Measurements from ENCODE around the gene CERK. TPM values are rescaled to one million over a fixed set of nuclear protein-coding genes. Genes with fewer than 3 reads are reported as not detected.

CERK gene
- total and polyA plus RNA-seq, 9 of the 15 experiments (the other 6 are each of a cell fraction or from before 2014, with no cell fraction given): 1.1 to 14.9 (median 8.7) TPM

GRCh38 chr22:46666577-46667244 lies 71.3 kb downstream of the CERK start:
- in situ Hi-C loops (cut with MboI) (no loop called here), intact Hi-C loops (cut with micrococcal nuclease) (no loop called here)
- H3K27me3 ChIP-seq (ENCODE audit: control insufficient read depth in 2 of 2, insufficient read depth in 2 of 2, low read length in 2 of 2): no peaks in the 10 kb centered on the region
- H3K9ac ChIP-seq (ENCODE audit: insufficient read depth in 1 of 2, low read depth in 2 of 2, low read length in 2 of 2): no peak overlapping the region; a peak in 1 of 4 replicates
- H3K4me3 ChIP-seq: no peak overlapping the region
- POLR2A ChIA-PET: interaction anchor here (0.8 kb wide), 1 partner anchor 16 kb away, joined by 3 read pairs; no protein-coding TSS in a partner anchor
- H3K4me1 ChIP-seq (replicated peaks in 1 of 2; ENCODE audit: control insufficient read depth in 2 of 2, insufficient read depth in 2 of 2, low read length in 2 of 2): peaks cover 0 to 32% of the 10 kb centered on the region in 2 experiments; a peak in 3 of 5 replicates
- 100% methylated on average over 12 of the region's 17 CpGs for WGBS (ENCODE audit: insufficient coverage, low coverage, missing lambda C conversion rate)
- no peak for ATAC-seq
- H3K36me3 ChIP-seq (ENCODE audit: control insufficient read depth, insufficient read depth, low read length): peaks cover 52% of the 10 kb centered on the region; the same call in 1 of the 3 replicates
- no peak overlapping the region for H3K4me2 ChIP-seq (ENCODE audit: insufficient read depth, low read length)
- BruUV-seq (replicated peaks): no TSS peak
- no peaks in the 10 kb centered on the region; the same call in 2 of the 3 replicates for H3K79me2 ChIP-seq (ENCODE audit: control insufficient read depth, insufficient read depth, low read length)
- FAIRE-seq: no peak
- CTCF ChIA-PET (ENCODE audit: low intra/inter-chr PET ratio): no interaction called here
- no peaks in the 10 kb centered on the region for H4K20me1 ChIP-seq (replicated peaks; ENCODE audit: control insufficient read depth, insufficient read depth, low read length)
- no peaks in the 10 kb centered on the region for H3K9me3 ChIP-seq (replicated peaks; ENCODE audit: control insufficient read depth, insufficient read depth, low read depth, low read length)
- no peak overlapping the region for H3K27ac ChIP-seq (ENCODE audit: extremely low read depth, low read depth, low read length)
- H2AFZ ChIP-seq (ENCODE audit: low read depth, low read length): no peak overlapping the region
- no peak for DNase-seq (ENCODE audit: extremely low read depth in 1 of 4, low spot score in 3 of 4)
- peaks cover 2% of the 10 kb centered on the region for H3K9me1 ChIP-seq (ENCODE audit: control insufficient read depth, insufficient read depth, low read length)
- TF ChIP-seq EP300 (IDR thresholded peaks at IDR 0.05; ENCODE audit: low read length): no peak
- TF ChIP-seq PREB (CRISPR knock-in tag; IDR thresholded peaks at IDR 0.05): no peak
- no peak for TF ChIP-seq RCOR1 (IDR thresholded peaks at IDR 0.05; ENCODE audit: borderline replicate concordance in 1 of 2, low read depth in 2 of 2, low read length in 2 of 2)
- no peak for TF ChIP-seq TARDBP (IDR thresholded peaks at IDR 0.05)
- no peak for TF ChIP-seq ILK (tag; IDR thresholded peaks at IDR 0.05; ENCODE audit: borderline replicate concordance, low read depth)
- no peak for TF ChIP-seq ZNF512 (tag; IDR thresholded peaks at IDR 0.05)
- TF ChIP-seq SP1 (CRISPR knock-in tag; IDR thresholded peaks at IDR 0.05): no peak
- no peak for TF ChIP-seq TAF1 (IDR thresholded peaks at IDR 0.05; ENCODE audit: control insufficient read depth, extremely low read depth, insufficient read depth, low read length, severe bottlenecking)
- TF ChIP-seq SIN3A (IDR thresholded peaks at IDR 0.05; ENCODE audit: borderline replicate concordance in 2 of 2, control insufficient read depth in 1 of 2, low read depth in 2 of 2, low read length in 2 of 2): no peak
- TF ChIP-seq TRIM24 (IDR thresholded peaks at IDR 0.05): no peak
- TF ChIP-seq CCNT2 (IDR thresholded peaks at IDR 0.05; ENCODE audit: borderline replicate concordance, extremely low read depth, insufficient read length, low read depth, low read length): no peak
- TF ChIP-seq ARID4B (CRISPR knock-in tag; IDR thresholded peaks at IDR 0.05): no peak
- TF ChIP-seq GTF2B (IDR thresholded peaks at IDR 0.05; ENCODE audit: extremely low read depth, insufficient read length): no peak
